H9 (cell line): ENCODE results near the gene ERH. TPM values are rescaled to one million over a fixed set of nuclear protein-coding genes. Genes with fewer than 3 reads are reported as not detected.

Source experiments
- DNase-seq: peaks from one replicate; pipeline ENCODE4 v3.0.0-alpha.2; 2017
- H2AFZ ChIP-seq: one replicate; pipeline ENCODE4 v1.6.1; 2013; ENCODE audit warnings: mild to moderate bottlenecking, low read length, control low read depth, moderate library complexity
- H2AK5ac ChIP-seq: 2 replicates; pipeline ENCODE4 v1.6.1; 2013; ENCODE audit warnings: low read length, control low read depth, mixed read lengths; ENCODE audit not compliant: insufficient read length
- H2BK120ac ChIP-seq: one replicate; pipeline ENCODE4 v1.6.1; 2013; ENCODE audit warnings: low read depth, mild to moderate bottlenecking, low read length, control low read depth, inconsistent platforms; ENCODE audit not compliant: poor library complexity, severe bottlenecking
- H2BK12ac ChIP-seq: 2 replicates; pipeline ENCODE4 v1.6.1; 2013; ENCODE audit warnings: low read length, control low read depth, mixed read lengths, low read depth; ENCODE audit not compliant: insufficient read length
- H2BK15ac ChIP-seq: 2 replicates; pipeline ENCODE4 v1.6.1; 2013; ENCODE audit warnings: low read depth, low read length, control low read depth
- H2BK20ac ChIP-seq: one replicate; pipeline ENCODE4 v1.6.1; 2013; ENCODE audit warnings: low read depth, mild to moderate bottlenecking, low read length, control low read depth, inconsistent platforms; ENCODE audit not compliant: poor library complexity, severe bottlenecking
- H2BK5ac ChIP-seq: 2 replicates; pipeline ENCODE4 v1.6.1; 2013; ENCODE audit warnings: low read length, control low read depth, mixed read lengths; ENCODE audit not compliant: insufficient read length
- H3K14ac ChIP-seq: 2 replicates; pipeline ENCODE4 v1.6.1; 2013; ENCODE audit warnings: low read length, control low read depth; ENCODE audit not compliant: insufficient read depth
- H3K18ac ChIP-seq: 2 replicates; pipeline ENCODE4 v1.6.1; 2013; ENCODE audit warnings: low read depth, mild to moderate bottlenecking, mixed read lengths, low read length, control low read depth; ENCODE audit not compliant: insufficient read length
- H3K23ac ChIP-seq: 2 replicates; pipeline ENCODE4 v1.6.1; 2013; ENCODE audit warnings: low read length, control low read depth, mixed read lengths, low read depth; ENCODE audit not compliant: insufficient read length
- H3K23me2 ChIP-seq: 2 replicates; pipeline ENCODE4 v1.6.1; 2013; ENCODE audit warnings: low read depth, mild to moderate bottlenecking, mixed read lengths, low read length, control low read depth; ENCODE audit not compliant: insufficient read length, poor library complexity, severe bottlenecking
- H3K27ac ChIP-seq: 2 replicates; pipeline ENCODE4 v1.5.1; 2013; ENCODE audit warnings: low read length, control low read depth, mixed read lengths, low read depth; ENCODE audit not compliant: insufficient read length
- H3K27me3 ChIP-seq: 2 replicates; pipeline ENCODE4 v1.6.1; 2013; ENCODE audit warnings: low read length, control low read depth, inconsistent platforms; ENCODE audit not compliant: insufficient read depth
- H3K4ac ChIP-seq: 2 replicates; pipeline ENCODE4 v1.6.1; 2013; ENCODE audit warnings: low read depth, mild to moderate bottlenecking, control low read depth, inconsistent platforms, low read length, moderate library complexity
- H3K4me1 ChIP-seq: 2 replicates; pipeline ENCODE4 v1.6.1; 2013; ENCODE audit warnings: low read length, control low read depth, inconsistent platforms; ENCODE audit not compliant: insufficient read depth
- H3K4me2 ChIP-seq: 2 replicates; pipeline ENCODE4 v1.6.1; 2013; ENCODE audit warnings: low read length, control low read depth, mixed read lengths; ENCODE audit not compliant: insufficient read length, insufficient read depth
- H3K56ac ChIP-seq: 2 replicates; pipeline ENCODE4 v1.6.1; 2013; ENCODE audit warnings: low read depth, mild to moderate bottlenecking, mixed read lengths, low read length, control low read depth; ENCODE audit not compliant: insufficient read length
- H3K79me1 ChIP-seq: 2 replicates; pipeline ENCODE4 v1.6.1; 2013; ENCODE audit warnings: low read depth, mild to moderate bottlenecking, moderate library complexity, low read length, control low read depth, inconsistent platforms; ENCODE audit not compliant: insufficient read depth, poor library complexity, severe bottlenecking
- H3K79me2 ChIP-seq: 2 replicates; pipeline ENCODE4 v1.6.1; 2013; ENCODE audit warnings: low read length, control low read depth, inconsistent platforms; ENCODE audit not compliant: insufficient read depth
- H3K9ac ChIP-seq: 2 replicates; pipeline ENCODE4 v1.6.1; 2013; ENCODE audit warnings: low read length, control low read depth, mixed read lengths; ENCODE audit not compliant: insufficient read length; ENCODE audit errors: extremely low read depth
- H3K9me3 ChIP-seq: one replicate; pipeline ENCODE4 v1.6.1; 2013; ENCODE audit warnings: low read depth, low read length, inconsistent platforms; ENCODE audit not compliant: control insufficient read depth
- H3T11ph ChIP-seq: one replicate; pipeline ENCODE4 v1.6.1; 2013; ENCODE audit warnings: mild to moderate bottlenecking, low read length, control low read depth, inconsistent platforms
- H4K20me1 ChIP-seq: one replicate; pipeline ENCODE4 v1.6.1; 2013; ENCODE audit not compliant: control insufficient read depth, insufficient read length, insufficient read depth
- H4K5ac ChIP-seq: 2 replicates; pipeline ENCODE4 v1.6.1; 2013; ENCODE audit warnings: low read depth, mild to moderate bottlenecking, mixed read lengths, low read length, control low read depth; ENCODE audit not compliant: insufficient read length
- H4K8ac ChIP-seq: replicated peaks from 2 replicates; pipeline ENCODE4 v1.6.1; 2013; ENCODE audit warnings: low read length, control low read depth, mixed read lengths, low read depth; ENCODE audit not compliant: insufficient read length
- H4K91ac ChIP-seq: 2 replicates; pipeline ENCODE4 v1.6.1; 2013; ENCODE audit warnings: low read depth, mild to moderate bottlenecking, moderate library complexity, mixed read lengths, low read length, control low read depth; ENCODE audit not compliant: insufficient read length
- H3K27ac Mint-ChIP-seq, 3 experiments: 2 replicates in 2 of 3; 3 replicates in 1 of 3; pipeline ENCODE4 v1.8.0; 2020 to 2021; ENCODE audit warnings: mixed read lengths in 3 of 3, mild to moderate bottlenecking in 1 of 3, moderate library complexity in 1 of 3
- H3K27me3 Mint-ChIP-seq: 2 replicates; pipeline ENCODE4 v1.8.0; 2021; ENCODE audit warnings: low read depth, mild to moderate bottlenecking, moderate library complexity, mixed read lengths
- H3K36me3 Mint-ChIP-seq, 3 experiments: 2 replicates in 2 of 3; 3 replicates in 1 of 3; pipeline ENCODE4 v1.8.0; 2020 to 2021; ENCODE audit warnings: low read depth in 3 of 3, mixed read lengths in 3 of 3; ENCODE audit not compliant: insufficient read depth in 1 of 3
- H3K4me1 Mint-ChIP-seq, 2 experiments: 2 replicates each; pipeline ENCODE4 v1.8.0; 2020; ENCODE audit warnings: mixed read lengths in 2 of 2
- H3K4me3 Mint-ChIP-seq, 2 experiments: 2 replicates in 1 of 2; 3 replicates in 1 of 2; pipeline ENCODE4 v1.8.0; 2020 to 2021; ENCODE audit warnings: mild to moderate bottlenecking in 2 of 2, mixed read lengths in 2 of 2, moderate library complexity in 1 of 2
- H3K9me3 Mint-ChIP-seq, 2 experiments: 2 replicates in 1 of 2; 3 replicates in 1 of 2; pipeline ENCODE4 v1.8.0; 2020; ENCODE audit warnings: mild to moderate bottlenecking in 2 of 2, mixed read lengths in 2 of 2, moderate library complexity in 1 of 2
- WGBS: extraction: QIAGEN DNeasy Blood & Tissue Kit; methylation state at CpG from one replicate; pipeline ENCODE4 v1.1.7; 2013; ENCODE audit warnings: missing lambda C conversion rate, low lambda C conversion rate, mixed read lengths; ENCODE audit not compliant: insufficient read length; ENCODE audit errors: extremely low coverage; 5-methylcytosine and 5-hydroxymethylcytosine counted together
- total RNA-seq: library from RNA; stranded (reverse); gene quantifications from 2 replicates; pipeline ENCODE4 v1.2.1, GENCODE V29; 2021
- TF ChIP-seq, protein P1 (sequence below): fragments of 200-600 bp; sonication (generic); conservative IDR thresholded peaks from 3 replicates; pipeline ENCODE4 v1.8.0; 2021; ENCODE audit warnings: antibody characterized with exemption, mild to moderate bottlenecking

The ERH gene
- total RNA-seq, 1 experiment from 2014 or later, result 443 TPM

DNA sequence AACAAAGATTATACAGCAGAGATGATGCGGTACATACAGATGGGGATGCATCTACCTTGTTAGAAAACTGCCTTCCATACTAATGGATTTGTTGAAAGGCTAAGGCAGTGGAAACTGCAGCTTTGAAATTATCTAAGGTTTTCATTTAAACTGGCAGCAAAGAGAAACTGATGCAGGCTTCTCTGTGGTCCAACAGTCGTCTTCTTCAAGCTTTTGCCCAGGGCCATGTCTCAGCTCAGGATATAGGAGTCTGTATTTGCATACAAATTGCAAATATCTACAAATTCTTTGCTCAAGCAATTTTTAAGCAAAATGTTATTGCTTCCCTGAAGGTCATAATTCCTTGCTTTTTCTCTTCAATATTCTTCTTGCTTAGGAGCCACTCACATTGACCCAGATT is 33.7 kb downstream of the ERH start:
- Histone ChIP-seq H4K8ac (no peak overlapping the region), H3T11ph (no peak overlapping the region), H3K18ac (no peak overlapping the region), H3K4me1 (no peaks in the 10 kb centered on the region), H2BK120ac (no peak overlapping the region), H4K5ac (no peak overlapping the region), H3K79me1 (no peaks in the 10 kb centered on the region), H3K9ac (no peak overlapping the region), H2BK15ac (no peak overlapping the region), H2AFZ (no peak overlapping the region), H3K14ac (no peak overlapping the region), H3K79me2 (no peaks in the 10 kb centered on the region), H2BK5ac (no peak overlapping the region), H3K27me3 (no peaks in the 10 kb centered on the region), H4K91ac (no peak overlapping the region), H2BK20ac (no peak overlapping the region), H3K56ac (no peak overlapping the region), H2AK5ac (no peak overlapping the region), H3K4me2 (no peak overlapping the region), H3K23ac (no peak overlapping the region), H3K4ac (no peak overlapping the region), H4K20me1 (no peaks in the 10 kb centered on the region), H2BK12ac (no peak overlapping the region), H3K9me3 (no peaks in the 10 kb centered on the region), H3K27ac (no peak overlapping the region), H3K23me2 (no peaks in the 10 kb centered on the region)
- H3K9me3 Mint-ChIP-seq, result no peaks in the 10 kb centered on the region
- no CpG with 5 or more reads among the region's 2 CpGs for WGBS
- H3K36me3 Mint-ChIP-seq, result no peaks in the 10 kb centered on the region; a peak in 1 of 7 replicates
- no peaks in the 10 kb centered on the region; a peak in 2 of 4 replicates for H3K4me1 Mint-ChIP-seq
- TF ChIP-seq, protein P1, sequence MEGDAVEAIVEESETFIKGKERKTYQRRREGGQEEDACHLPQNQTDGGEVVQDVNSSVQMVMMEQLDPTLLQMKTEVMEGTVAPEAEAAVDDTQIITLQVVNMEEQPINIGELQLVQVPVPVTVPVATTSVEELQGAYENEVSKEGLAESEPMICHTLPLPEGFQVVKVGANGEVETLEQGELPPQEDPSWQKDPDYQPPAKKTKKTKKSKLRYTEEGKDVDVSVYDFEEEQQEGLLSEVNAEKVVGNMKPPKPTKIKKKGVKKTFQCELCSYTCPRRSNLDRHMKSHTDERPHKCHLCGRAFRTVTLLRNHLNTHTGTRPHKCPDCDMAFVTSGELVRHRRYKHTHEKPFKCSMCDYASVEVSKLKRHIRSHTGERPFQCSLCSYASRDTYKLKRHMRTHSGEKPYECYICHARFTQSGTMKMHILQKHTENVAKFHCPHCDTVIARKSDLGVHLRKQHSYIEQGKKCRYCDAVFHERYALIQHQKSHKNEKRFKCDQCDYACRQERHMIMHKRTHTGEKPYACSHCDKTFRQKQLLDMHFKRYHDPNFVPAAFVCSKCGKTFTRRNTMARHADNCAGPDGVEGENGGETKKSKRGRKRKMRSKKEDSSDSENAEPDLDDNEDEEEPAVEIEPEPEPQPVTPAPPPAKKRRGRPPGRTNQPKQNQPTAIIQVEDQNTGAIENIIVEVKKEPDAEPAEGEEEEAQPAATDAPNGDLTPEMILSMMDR, result no peak
- H3K27ac Mint-ChIP-seq, result no peak overlapping the region
- no peak overlapping the region for H3K4me3 Mint-ChIP-seq
- no peaks in the 10 kb centered on the region; the same call in 1 of the 2 replicates for H3K27me3 Mint-ChIP-seq
- DNase-seq, result no peak
